ENCODE data around the gene ARHGEF25.
"Not testable (repeated sequence)": the region's sequence is repeated elsewhere in the genome, so short reads cannot be mapped to it uniquely, and the experiment has no call there.

ARHGEF25 gene

DNA sequence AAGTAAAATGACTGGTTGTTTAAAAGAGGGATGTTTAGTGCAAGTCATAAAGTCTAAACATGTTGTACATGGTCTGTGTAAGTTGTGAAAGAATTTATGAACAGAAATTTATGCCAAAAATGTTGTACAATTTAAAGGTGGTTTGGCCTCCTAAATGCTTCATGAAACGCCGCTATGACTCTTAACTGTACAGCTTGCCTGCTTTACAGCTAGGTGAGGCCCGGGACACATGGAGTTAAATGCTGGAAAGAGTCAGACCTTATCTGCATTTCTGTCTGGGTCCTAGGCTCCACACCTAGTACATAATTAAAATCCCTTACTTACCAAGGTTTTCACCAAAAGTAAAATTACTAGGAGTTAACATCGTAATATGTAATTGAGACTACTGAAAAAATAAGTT is 50.1 kb downstream of the ARHGEF25 start:
- in situ Hi-C loops (cut with MboI; ENCODE audit: low pct_unique_long_range_greater_than_20kb, low sequenced_read_pairs, unreplicated experiment) = no loop called here
- DNase-seq (ENCODE audit: low spot score) = no peak
- TF ChIP-seq CTCF (IDR thresholded peaks at IDR 0.05; ENCODE audit: extremely low read depth, insufficient read depth, missing control alignments) = no peak

DNA sequence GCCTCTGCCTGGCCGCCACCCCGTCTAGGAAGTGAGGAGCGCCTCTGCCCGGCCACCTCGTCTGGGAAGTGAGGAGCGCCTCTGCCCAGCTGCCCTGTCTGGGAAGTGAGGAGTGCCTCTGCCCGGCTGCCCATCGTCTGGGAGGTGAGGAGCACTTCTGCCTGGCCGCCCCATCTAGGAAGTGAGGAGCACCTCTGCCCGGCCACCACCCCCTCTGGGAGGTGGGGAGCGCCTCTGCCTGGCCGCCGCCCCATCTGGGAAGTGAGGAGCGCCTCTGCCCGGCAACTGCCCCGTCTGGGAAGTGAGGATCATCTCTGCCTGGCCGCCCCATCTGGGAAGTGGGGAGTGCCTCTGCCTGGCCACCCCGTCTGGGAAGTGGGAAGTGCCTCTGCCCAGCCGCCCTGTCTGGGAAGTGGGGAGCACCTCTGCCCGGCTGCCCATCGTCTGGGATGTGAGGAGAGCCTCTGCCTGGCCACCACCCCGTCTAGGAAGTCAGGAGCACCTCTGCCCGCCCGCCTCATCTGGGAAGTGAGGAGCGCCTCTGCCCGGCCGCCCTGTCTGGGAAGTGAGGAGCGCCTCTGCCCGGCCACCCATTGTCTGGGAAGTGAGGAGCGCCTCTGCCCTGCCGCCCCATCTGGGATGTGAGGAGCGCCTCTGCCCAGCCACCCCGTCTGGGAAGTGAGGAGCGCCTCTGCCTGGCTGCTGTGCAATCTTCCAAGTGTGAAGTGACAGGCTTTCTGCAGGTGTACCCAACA is 54.0 kb downstream of the ARHGEF25 start:
- in situ Hi-C loops (cut with MboI; ENCODE audit: low pct_unique_long_range_greater_than_20kb, low sequenced_read_pairs, unreplicated experiment); DNase-seq (ENCODE audit: low spot score): not testable (repeated sequence)

Data from GM13977 (cell line).